MM.1S (cell line): Measurements from ENCODE around the gene HEXIM1.

Source experiments
- DNase-seq: peaks from one replicate; pipeline ENCODE4 v3.0.0-alpha.2; 2015
- H2AFZ ChIP-seq: fragments of 300-600 bp; sonication (generic); 2 replicates; pipeline ENCODE4 v1.6.0; 2016; ENCODE audit warnings: antibody characterized with exemption, low read length
- H3F3A ChIP-seq: fragments of 300-600 bp; sonication (generic); 2 replicates; pipeline ENCODE4 v1.6.1; 2016; ENCODE audit warnings: mild to moderate bottlenecking, antibody characterized with exemption, low read length, moderate library complexity, mixed read lengths; ENCODE audit not compliant: insufficient read depth
- H3K27ac ChIP-seq: fragments of 300-600 bp; sonication (generic); 2 replicates; pipeline ENCODE4 v1.5.1; 2016; ENCODE audit warnings: mild to moderate bottlenecking, low read length
- H3K27me3 ChIP-seq: fragments of 300-600 bp; sonication (generic); replicated peaks from 2 replicates; pipeline ENCODE4 v1.6.0; 2016; ENCODE audit warnings: low read length; ENCODE audit not compliant: insufficient read depth
- H3K36me3 ChIP-seq: fragments of 300-600 bp; sonication (generic); replicated peaks from 2 replicates; pipeline ENCODE4 v1.6.1; 2016; ENCODE audit warnings: mild to moderate bottlenecking, low read length, mixed read lengths; ENCODE audit not compliant: insufficient read depth
- H3K4me1 ChIP-seq: fragments of 300-600 bp; sonication (generic); 2 replicates; pipeline ENCODE4 v1.6.1; 2016; ENCODE audit warnings: low read length, mixed read lengths
- H3K4me2 ChIP-seq: fragments of 300-600 bp; sonication (generic); 2 replicates; pipeline ENCODE4 v1.6.0; 2016; ENCODE audit warnings: low read depth, low read length
- H3K4me3 ChIP-seq: fragments of 300-600 bp; sonication (generic); 2 replicates; pipeline ENCODE4 v1.5.1; 2016; ENCODE audit warnings: low read length, mixed read lengths
- H3K79me2 ChIP-seq: fragments of 300-600 bp; sonication (generic); 2 replicates; pipeline ENCODE4 v1.6.1; 2016; ENCODE audit warnings: mixed run types, low read length, mixed read lengths
- H3K9ac ChIP-seq: fragments of 300-600 bp; sonication (generic); 2 replicates; pipeline ENCODE4 v1.6.1; 2016; ENCODE audit warnings: low read length, mixed read lengths
- H3K9me2 ChIP-seq: fragments of 300-600 bp; sonication (generic); replicated peaks from 2 replicates; pipeline ENCODE4 v1.6.1; 2016; ENCODE audit warnings: mild to moderate bottlenecking, low read length, mixed read lengths; ENCODE audit not compliant: insufficient read depth
- H3K9me3 ChIP-seq: fragments of 300-600 bp; sonication (generic); replicated peaks from 2 replicates; pipeline ENCODE4 v1.6.1; 2016; ENCODE audit warnings: mild to moderate bottlenecking, low read length, mixed read lengths; ENCODE audit not compliant: insufficient read depth
- H4K20me1 ChIP-seq: fragments of 300-600 bp; sonication (generic); 2 replicates; pipeline ENCODE4 v1.6.1; 2016; ENCODE audit warnings: mild to moderate bottlenecking, low read length, moderate library complexity, mixed read lengths; ENCODE audit not compliant: insufficient read depth
- CTCF ChIP-seq: fragments of 300-600 bp; sonication (generic); IDR thresholded peaks from 2 replicates; pipeline ENCODE4 v1.5.1; 2016; ENCODE audit warnings: antibody characterized with exemption, low read length, mixed read lengths
- EZH2 ChIP-seq: fragments of 300-600 bp; sonication (generic); optimal IDR thresholded peaks from 2 replicates; pipeline ENCODE3; 2017; ENCODE audit warnings: low read depth, mild to moderate bottlenecking, antibody characterized with exemption, low read length, mixed read lengths
- EZH2phosphoT487 ChIP-seq: fragments of 300-600 bp; sonication (generic); IDR thresholded peaks from 2 replicates; pipeline ENCODE4 v1.6.1; 2018; ENCODE audit warnings: antibody characterized with exemption, low read length

The HEXIM1 gene

GRCh38 chr17:45160447-45161287 lies 12.4 kb downstream of the HEXIM1 start:
- TF ChIP-seq EZH2, result no peak
- TF ChIP-seq EZH2phosphoT487, result no peak
- TF ChIP-seq CTCF, result peak; percentile 20
- H3K9me2 ChIP-seq, result no peaks in the 10 kb centered on the region
- no peaks in the 10 kb centered on the region for H4K20me1 ChIP-seq
- peak; percentile 62 for DNase-seq
- H3F3A ChIP-seq, result no peaks in the 10 kb centered on the region
- peak overlapping the region; percentile 59; the same call in 1 of the 2 replicates for H2AFZ ChIP-seq
- H3K27me3 ChIP-seq, result no peaks in the 10 kb centered on the region
- H3K79me2 ChIP-seq, result peaks cover 40% of the 10 kb centered on the region
- no peaks in the 10 kb centered on the region for H3K36me3 ChIP-seq
- peak overlapping the region; percentile 77 for H3K4me2 ChIP-seq
- peak overlapping the region; percentile 91 for H3K27ac ChIP-seq
- peak overlapping the region; percentile 100 for H3K9ac ChIP-seq
- no peaks in the 10 kb centered on the region for H3K9me3 ChIP-seq
- H3K4me1 ChIP-seq, result 0 out of 2 replicates have a peak, but pooled peaks cover 9% of the 10 kb centered on the region
- H3K4me3 ChIP-seq, result peak overlapping the region; percentile 91

GRCh38 chr17:45161288-45162024 lies 13.2 kb downstream of the HEXIM1 start, which contains the start of gene HEXIM2:
HEXIM2 (plus strand) TSS chr17:45161875; CDS start chr17:45162794, 919 bp downstream.
- peak within 1 kb of the TSS; percentile 69 for H2AFZ ChIP-seq
- peaks cover 40% of the 10 kb centered on the region for H3K79me2 ChIP-seq
- peak within 1 kb of the TSS; percentile 91 for H3K4me3 ChIP-seq
- no peaks in the 10 kb centered on the region for H3K9me2 ChIP-seq
- peak within 1 kb of the TSS; percentile 100 for H3K9ac ChIP-seq
- peak; percentile 100 for DNase-seq
- H3K4me2 ChIP-seq, result peak within 1 kb of the TSS; percentile 91
- H3F3A ChIP-seq, result no peaks in the 10 kb centered on the region
- H3K36me3 ChIP-seq, result no peaks in the 10 kb centered on the region
- no peaks in the 10 kb centered on the region for H3K9me3 ChIP-seq
- no peaks in the 10 kb centered on the region for H3K27me3 ChIP-seq
- H3K4me1 ChIP-seq, result 0 out of 2 replicates have a peak, but pooled peaks cover 9% of the 10 kb centered on the region
- no peaks in the 10 kb centered on the region for H4K20me1 ChIP-seq
- peak within 1 kb of the TSS; percentile 91 for H3K27ac ChIP-seq
- no peak for TF ChIP-seq CTCF
- TF ChIP-seq EZH2, result no peak
- TF ChIP-seq EZH2phosphoT487, result no peak

DNA sequence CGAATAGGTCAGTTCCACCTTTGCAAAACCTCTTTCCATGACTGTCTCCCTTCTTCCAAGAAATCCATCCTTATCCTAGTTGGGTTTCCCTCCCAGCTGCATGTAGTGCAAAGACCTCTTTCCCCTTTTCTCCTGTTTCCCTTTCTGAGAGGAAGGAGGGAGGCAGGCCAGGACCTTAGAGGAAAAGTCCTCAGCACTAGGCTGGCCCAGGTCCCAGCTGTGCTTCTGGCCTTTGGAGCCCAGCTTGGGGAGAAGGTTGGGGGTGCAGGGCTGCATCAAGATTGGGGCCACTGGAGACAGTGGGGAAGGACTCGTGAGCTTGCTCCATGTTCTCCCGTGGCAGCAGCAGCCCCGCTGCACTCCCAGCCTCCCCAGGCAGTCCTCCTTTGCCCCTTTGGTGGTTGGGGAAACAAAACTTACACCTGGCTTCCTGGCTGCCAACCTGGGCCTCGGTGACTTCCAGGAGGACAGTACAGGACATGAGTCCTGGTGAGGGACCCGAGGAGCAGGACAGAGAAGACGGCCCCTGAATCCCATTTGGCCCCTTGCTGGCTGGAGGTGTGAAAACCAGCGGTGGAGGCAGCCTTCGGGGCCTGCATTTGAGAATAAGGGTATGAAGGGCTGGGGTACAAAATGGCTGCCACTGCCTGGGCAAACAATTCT lies 13.9 kb downstream of the HEXIM1 start:
- Histone ChIP-seq H4K20me1 (no peaks in the 10 kb centered on the region), H3K9ac (peak overlapping the region; percentile 58; the same call in 1 of the 2 replicates), H3K79me2 (peaks cover 40% of the 10 kb centered on the region), H3K4me3 (peak overlapping the region; percentile 74), H3F3A (no peaks in the 10 kb centered on the region), H3K27ac (peak overlapping the region; percentile 13; the same call in 1 of the 2 replicates), H3K36me3 (no peaks in the 10 kb centered on the region), H2AFZ (peak overlapping the region; percentile 69), H3K4me2 (peak overlapping the region; percentile 91), H3K9me3 (no peaks in the 10 kb centered on the region), H3K9me2 (no peaks in the 10 kb centered on the region), H3K4me1 (0 out of 2 replicates have a peak, but pooled peaks cover 9% of the 10 kb centered on the region), H3K27me3 (no peaks in the 10 kb centered on the region)
- TF ChIP-seq EZH2phosphoT487 (no peak), EZH2 (no peak), CTCF (no peak)
- no peak for DNase-seq
